IMR-90 (cell line): ENCODE results near the gene KDM4B. TPM values are rescaled to one million over a fixed set of nuclear protein-coding genes. Genes with fewer than 3 reads are reported as not detected.

Source experiments
- ATAC-seq: fragments of 200-7000 bp; cut with Tn5 transposase; 2 replicates; pipeline ENCODE4 v1.9.1; 2020; ENCODE audit warnings: low read depth, mild to moderate bottlenecking, moderate library complexity
- BruUV-seq: library from RNA; stranded (reverse); fragments of 400-500 nt; replicated peaks from 2 replicates; lab custom pipeline; 2021; lab: Mats Ljungman, UMichigan
- CTCF ChIA-PET: fragments of 300-600 bp; formaldehyde crosslinking; extraction: SDS; loops from one replicate; lab custom pipeline; 2021; ENCODE audit warnings: antibody characterized with exemption; lab: Yijun Ruan, JAX
- POLR2A ChIA-PET: fragments of 300-600 bp; sonication (Branson Sonifier 250); formaldehyde crosslinking; loops from one replicate; lab custom pipeline; 2022; ENCODE audit warnings: antibody characterized with exemption; ENCODE audit not compliant: unreplicated experiment; lab: Charles Lee
- DNase-seq: peaks from one replicate; pipeline ENCODE4 v3.0.0; 2013
- H2AFZ ChIP-seq: replicated peaks from 2 replicates; pipeline ENCODE3; 2013; ENCODE audit warnings: low read length, mild to moderate bottlenecking; ENCODE audit not compliant: poor library complexity
- H2AK5ac ChIP-seq: 2 replicates; pipeline ENCODE4 v1.6.1; 2013; ENCODE audit warnings: low read depth, low read length, inconsistent platforms
- H2AK9ac ChIP-seq: replicated peaks from 2 replicates; pipeline ENCODE3; 2013; ENCODE audit warnings: mild to moderate bottlenecking, low read depth, low read length, moderate library complexity; ENCODE audit not compliant: poor library complexity
- H2BK120ac ChIP-seq: 2 replicates; pipeline ENCODE4 v1.6.1; 2013; ENCODE audit warnings: low read depth, low read length, inconsistent platforms
- H2BK15ac ChIP-seq: 3 replicates; pipeline ENCODE4 v1.6.1; 2013; ENCODE audit warnings: low read depth, low read length, inconsistent platforms
- H2BK20ac ChIP-seq: 2 replicates; pipeline ENCODE4 v1.6.1; 2013; ENCODE audit warnings: low read depth, mild to moderate bottlenecking, inconsistent platforms, low read length, moderate library complexity
- H2BK5ac ChIP-seq: 2 replicates; pipeline ENCODE4 v1.6.1; 2013; ENCODE audit warnings: mild to moderate bottlenecking, low read depth, low read length, inconsistent platforms; ENCODE audit not compliant: poor library complexity, severe bottlenecking
- H3K14ac ChIP-seq: replicated peaks from 2 replicates; pipeline ENCODE4 v1.6.1; 2013; ENCODE audit warnings: low read depth, low read length, inconsistent platforms
- H3K18ac ChIP-seq: 2 replicates; pipeline ENCODE4 v1.6.1; 2013; ENCODE audit warnings: low read depth, low read length, control low read depth
- H3K23ac ChIP-seq: 2 replicates; pipeline ENCODE4 v1.6.1; 2013; ENCODE audit warnings: low read depth, low read length, inconsistent platforms
- H3K27ac ChIP-seq: 2 replicates; pipeline ENCODE4 v1.5.1; 2013; ENCODE audit warnings: mild to moderate bottlenecking, control low read depth, low read length; ENCODE audit not compliant: insufficient read depth
- H3K27me3 ChIP-seq: 2 replicates; pipeline ENCODE4 v1.6.1; 2013; ENCODE audit warnings: low read length; ENCODE audit not compliant: control insufficient read depth, insufficient read depth
- H3K36me3 ChIP-seq: 2 replicates; pipeline ENCODE4 v1.6.1; 2013; ENCODE audit warnings: low read length, mixed read lengths; ENCODE audit not compliant: control insufficient read depth, insufficient read depth
- H3K4ac ChIP-seq: 2 replicates; pipeline ENCODE4 v1.6.1; 2013; ENCODE audit warnings: low read depth, low read length, inconsistent platforms
- H3K4me1 ChIP-seq: 2 replicates; pipeline ENCODE4 v1.6.1; 2013; ENCODE audit warnings: low read length, mixed read lengths; ENCODE audit not compliant: control insufficient read depth, insufficient read depth
- H3K4me2 ChIP-seq: 2 replicates; pipeline ENCODE4 v1.6.1; 2013; ENCODE audit warnings: low read depth, mild to moderate bottlenecking, control low read depth, low read length, moderate library complexity
- H3K4me3 ChIP-seq: 2 replicates; pipeline ENCODE4 v1.5.1; 2013; ENCODE audit warnings: low read depth, mild to moderate bottlenecking, control low read depth, low read length, moderate library complexity; ENCODE audit not compliant: insufficient read depth
- H3K56ac ChIP-seq: 2 replicates; pipeline ENCODE4 v1.6.1; 2013; ENCODE audit warnings: low read length, inconsistent platforms; ENCODE audit not compliant: insufficient read depth; ENCODE audit errors: extremely low read depth
- H3K79me1 ChIP-seq, 2 experiments: 2 replicates each; pipeline ENCODE4 v1.6.1; 2013; ENCODE audit warnings: low read length in 2 of 2, inconsistent platforms in 1 of 2, low read depth in 1 of 2
- H3K9ac ChIP-seq: 2 replicates; pipeline ENCODE4 v1.6.1; 2013; ENCODE audit warnings: low read depth, low read length, control low read depth
- H3K9me1 ChIP-seq: 2 replicates; pipeline ENCODE4 v1.6.1; 2013; ENCODE audit warnings: low read length, inconsistent platforms; ENCODE audit not compliant: insufficient read depth
- H3K9me3 ChIP-seq: 2 replicates; pipeline ENCODE4 v1.6.1; 2013; ENCODE audit warnings: low read length; ENCODE audit not compliant: control insufficient read depth, insufficient read depth
- H4K20me1 ChIP-seq: 2 replicates; pipeline ENCODE4 v1.6.1; 2013; ENCODE audit warnings: low read length, inconsistent platforms; ENCODE audit not compliant: insufficient read depth
- H4K5ac ChIP-seq: 2 replicates; pipeline ENCODE4 v1.6.1; 2013; ENCODE audit warnings: mild to moderate bottlenecking, low read depth, low read length, control low read depth
- H4K8ac ChIP-seq, 2 experiments: 2 replicates each; pipeline ENCODE4 v1.6.1; 2013; ENCODE audit warnings: low read depth in 2 of 2, low read length in 2 of 2, control low read depth in 1 of 2, inconsistent platforms in 1 of 2
- H4K91ac ChIP-seq: 2 replicates; pipeline ENCODE4 v1.6.1; 2013; ENCODE audit warnings: low read depth, low read length, inconsistent platforms; ENCODE audit not compliant: insufficient read depth
- BHLHE40 ChIP-seq: fragments of 150-350 bp; IDR thresholded peaks from 2 replicates; pipeline ENCODE4 v1.6.1; 2016; ENCODE audit warnings: mild to moderate bottlenecking, low read depth, low read length
- CEBPB ChIP-seq: IDR thresholded peaks from 2 replicates; pipeline ENCODE4 v1.6.1; 2012; ENCODE audit warnings: low read depth, low read length, improper control_type of control experiment
- CHD1 ChIP-seq: IDR thresholded peaks from 2 replicates; pipeline ENCODE4 v1.6.1; 2012; ENCODE audit warnings: low read depth, low read length, improper control_type of control experiment
- FOS ChIP-seq: fragments of 150-350 bp; IDR thresholded peaks from 2 replicates; pipeline ENCODE4 v1.6.1; 2016; ENCODE audit warnings: low read depth, low read length
- MAFK ChIP-seq: IDR thresholded peaks from 2 replicates; pipeline ENCODE4 v1.6.1; 2012; ENCODE audit warnings: low read depth, low read length, improper control_type of control experiment
- MAZ ChIP-seq: IDR thresholded peaks from 2 replicates; pipeline ENCODE4 v1.6.1; 2012; ENCODE audit warnings: low read depth, mild to moderate bottlenecking, low read length, improper control_type of control experiment, moderate library complexity, borderline replicate concordance
- MXI1 ChIP-seq: IDR thresholded peaks from 2 replicates; pipeline ENCODE4 v1.6.1; 2012; ENCODE audit warnings: low read depth, mild to moderate bottlenecking, low read length, moderate library complexity, borderline replicate concordance
- NFE2L2 ChIP-seq: fragments of 150-350 bp; IDR thresholded peaks from 2 replicates; pipeline ENCODE4 v1.6.1; 2016; ENCODE audit warnings: low read depth, mild to moderate bottlenecking, low read length
- POLR2A ChIP-seq: IDR thresholded peaks from 2 replicates; pipeline ENCODE4 v1.6.1; 2012; ENCODE audit warnings: mild to moderate bottlenecking, low read depth, low read length
- RAD21 ChIP-seq: IDR thresholded peaks from 2 replicates; pipeline ENCODE4 v1.6.1; 2012; ENCODE audit warnings: low read length, improper control_type of control experiment
- RCOR1 ChIP-seq: IDR thresholded peaks from 2 replicates; pipeline ENCODE4 v1.6.1; 2012; ENCODE audit warnings: mild to moderate bottlenecking, low read length, improper control_type of control experiment; ENCODE audit not compliant: insufficient replicate concordance
- RFX5 ChIP-seq: IDR thresholded peaks from 2 replicates; pipeline ENCODE4 v1.8.0; 2012; ENCODE audit warnings: low read depth, mild to moderate bottlenecking, low read length, moderate library complexity
- SMC3 ChIP-seq: fragments of 150-350 bp; IDR thresholded peaks from 2 replicates; pipeline ENCODE4 v1.6.1; 2016; ENCODE audit warnings: low read depth, mild to moderate bottlenecking, antibody characterized with exemption, low read length, moderate library complexity
- WGBS, 2 experiments: methylation state at CpG; one replicate each; pipeline versions ENCODE4 v1.1.5 to v1.1.7; 2013; ENCODE audit warnings: missing lambda C conversion rate in 2 of 2; ENCODE audit not compliant: insufficient read length in 1 of 2; ENCODE audit errors: extremely low coverage in 2 of 2; 5-methylcytosine and 5-hydroxymethylcytosine counted together
- dilution Hi-C: fragments of 300-500 bp; cut with HindIII; formaldehyde crosslinking; loops from one replicate; pipeline ENCODE4 v1.14.3; 2018; ENCODE audit warnings: low sequenced_read_pairs; ENCODE audit not compliant: unreplicated experiment
- in situ Hi-C: fragments of 300-500 bp; cut with MboI; formaldehyde crosslinking; loops from 3 replicates; pipeline ENCODE4 v1.14.3; 2019; ENCODE audit warnings: low sequenced_read_pairs, inconsistent platforms, mixed read lengths
- intact Hi-C: fragments of 100-400 bp; cut with micrococcal nuclease; formaldehyde crosslinking; loops from 2 replicates; pipeline ENCODE4 v1.10.0; 2022
- polyA plus RNA-seq, 3 experiments: library from polyadenylated mRNA; depleted of rRNA; stranded (reverse); fragments of >200 nt; gene quantifications; 2 replicates each; pipeline ENCODE4 v1.2.3, GENCODE V29; 2012; ENCODE audit warnings: low replicate concordance in 1 of 3
- total RNA-seq: library from RNA; depleted of rRNA; stranded (reverse); fragments of >200 nt; gene quantifications from 2 replicates; pipeline ENCODE4 v1.2.3, GENCODE V29; 2012
- TF ChIP-seq, protein P1 (sequence below): fragments of 150-350 bp; IDR thresholded peaks from 2 replicates; pipeline ENCODE4 v1.6.1; 2017; ENCODE audit warnings: mild to moderate bottlenecking, antibody characterized with exemption, low read length, low read depth
- TF ChIP-seq, protein P2 (sequence below): fragments of 150-350 bp; IDR thresholded peaks from 2 replicates; pipeline ENCODE4 v1.6.1; 2016; ENCODE audit warnings: low read depth, mild to moderate bottlenecking, low read length, moderate library complexity, borderline replicate concordance
- TF ChIP-seq, protein P3 (sequence below): conservative IDR thresholded peaks from 2 replicates; pipeline ENCODE4 v1.5.1; 2012; ENCODE audit warnings: mild to moderate bottlenecking, low read depth, low read length, improper control_type of control experiment

KDM4B gene
- total and polyA plus RNA-seq, 2 of the 4 experiments (the other 2 are of a cell fraction): 5.0 to 17.9 TPM

DNA sequence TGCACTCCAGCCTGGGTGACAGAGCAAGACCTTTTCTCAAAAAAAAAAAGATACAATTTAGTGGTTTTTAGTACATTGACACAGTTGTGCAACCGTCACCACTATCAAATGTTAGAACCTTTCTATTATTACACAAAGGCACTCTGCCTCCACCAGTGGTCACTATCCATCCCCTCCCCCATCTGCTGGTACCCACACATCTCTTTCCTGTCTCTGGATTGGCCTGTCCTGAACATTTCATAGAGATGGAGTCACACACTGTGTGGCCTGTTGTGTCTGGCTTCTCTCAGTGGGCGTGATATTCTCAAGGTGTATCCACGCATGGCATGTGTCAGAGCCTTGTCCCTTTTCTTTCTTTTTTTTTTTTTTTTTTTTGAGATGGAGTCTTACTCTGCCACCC, 11.2 kb downstream of the KDM4B start:
- intact Hi-C loops: no loop called here
- no peak overlapping the region for H3K56ac ChIP-seq
- no peak overlapping the region for H4K5ac ChIP-seq
- H2BK5ac ChIP-seq: no peak overlapping the region
- ChIA-PET CTCF (no interaction called here), POLR2A (no interaction called here)
- no peak overlapping the region for H3K14ac ChIP-seq
- H2AK5ac ChIP-seq: no peak overlapping the region
- no peak overlapping the region for H3K4me3 ChIP-seq
- peaks cover 26% of the 10 kb centered on the region for H3K4me1 ChIP-seq
- H3K9me1 ChIP-seq: peaks cover 21% of the 10 kb centered on the region
- H3K4ac ChIP-seq: no peak overlapping the region
- in situ Hi-C loops: no loop called here
- H3K79me1 ChIP-seq: peaks cover 17 to 84% of the 10 kb centered on the region in 2 experiments
- H3K9me3 ChIP-seq: no peaks in the 10 kb centered on the region
- H4K8ac ChIP-seq: no peak overlapping the region
- peaks cover 6% of the 10 kb centered on the region; the same call in 1 of the 2 replicates for H3K36me3 ChIP-seq
- no peak overlapping the region for H4K91ac ChIP-seq
- H3K9ac ChIP-seq: no peak overlapping the region
- no peak overlapping the region for H2AK9ac ChIP-seq
- no peaks in the 10 kb centered on the region for H3K27me3 ChIP-seq
- TF ChIP-seq FOS (no peak), CHD1 (no peak), POLR2A (no peak), MAZ (no peak), RCOR1 (no peak), SMC3 (no peak), BHLHE40 (no peak), MXI1 (no peak), MAFK (no peak), NFE2L2 (no peak), RAD21 (no peak), CEBPB (no peak), RFX5 (no peak)
- TF ChIP-seq, protein P1, sequence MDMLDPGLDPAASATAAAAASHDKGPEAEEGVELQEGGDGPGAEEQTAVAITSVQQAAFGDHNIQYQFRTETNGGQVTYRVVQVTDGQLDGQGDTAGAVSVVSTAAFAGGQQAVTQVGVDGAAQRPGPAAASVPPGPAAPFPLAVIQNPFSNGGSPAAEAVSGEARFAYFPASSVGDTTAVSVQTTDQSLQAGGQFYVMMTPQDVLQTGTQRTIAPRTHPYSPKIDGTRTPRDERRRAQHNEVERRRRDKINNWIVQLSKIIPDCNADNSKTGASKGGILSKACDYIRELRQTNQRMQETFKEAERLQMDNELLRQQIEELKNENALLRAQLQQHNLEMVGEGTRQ: no peak
- TF ChIP-seq, protein P2, sequence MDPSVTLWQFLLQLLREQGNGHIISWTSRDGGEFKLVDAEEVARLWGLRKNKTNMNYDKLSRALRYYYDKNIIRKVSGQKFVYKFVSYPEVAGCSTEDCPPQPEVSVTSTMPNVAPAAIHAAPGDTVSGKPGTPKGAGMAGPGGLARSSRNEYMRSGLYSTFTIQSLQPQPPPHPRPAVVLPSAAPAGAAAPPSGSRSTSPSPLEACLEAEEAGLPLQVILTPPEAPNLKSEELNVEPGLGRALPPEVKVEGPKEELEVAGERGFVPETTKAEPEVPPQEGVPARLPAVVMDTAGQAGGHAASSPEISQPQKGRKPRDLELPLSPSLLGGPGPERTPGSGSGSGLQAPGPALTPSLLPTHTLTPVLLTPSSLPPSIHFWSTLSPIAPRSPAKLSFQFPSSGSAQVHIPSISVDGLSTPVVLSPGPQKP: no peak
- TF ChIP-seq, protein P3, sequence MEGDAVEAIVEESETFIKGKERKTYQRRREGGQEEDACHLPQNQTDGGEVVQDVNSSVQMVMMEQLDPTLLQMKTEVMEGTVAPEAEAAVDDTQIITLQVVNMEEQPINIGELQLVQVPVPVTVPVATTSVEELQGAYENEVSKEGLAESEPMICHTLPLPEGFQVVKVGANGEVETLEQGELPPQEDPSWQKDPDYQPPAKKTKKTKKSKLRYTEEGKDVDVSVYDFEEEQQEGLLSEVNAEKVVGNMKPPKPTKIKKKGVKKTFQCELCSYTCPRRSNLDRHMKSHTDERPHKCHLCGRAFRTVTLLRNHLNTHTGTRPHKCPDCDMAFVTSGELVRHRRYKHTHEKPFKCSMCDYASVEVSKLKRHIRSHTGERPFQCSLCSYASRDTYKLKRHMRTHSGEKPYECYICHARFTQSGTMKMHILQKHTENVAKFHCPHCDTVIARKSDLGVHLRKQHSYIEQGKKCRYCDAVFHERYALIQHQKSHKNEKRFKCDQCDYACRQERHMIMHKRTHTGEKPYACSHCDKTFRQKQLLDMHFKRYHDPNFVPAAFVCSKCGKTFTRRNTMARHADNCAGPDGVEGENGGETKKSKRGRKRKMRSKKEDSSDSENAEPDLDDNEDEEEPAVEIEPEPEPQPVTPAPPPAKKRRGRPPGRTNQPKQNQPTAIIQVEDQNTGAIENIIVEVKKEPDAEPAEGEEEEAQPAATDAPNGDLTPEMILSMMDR: no peak
- ATAC-seq (no peak), DNase-seq (no peak)
- dilution Hi-C loops: no loop called here
- no CpG with 5 or more reads among the region's 3 CpGs for WGBS, 2 experiments
- no peak overlapping the region for H3K27ac ChIP-seq
- H3K4me2 ChIP-seq: no peak overlapping the region
- H4K20me1 ChIP-seq: peaks cover 90% of the 10 kb centered on the region
- no TSS peak for BruUV-seq
- no peak overlapping the region for H2AFZ ChIP-seq
- H2BK20ac ChIP-seq: no peak overlapping the region
- H2BK120ac ChIP-seq: no peak overlapping the region
- no peak overlapping the region for H3K18ac ChIP-seq
- no peak overlapping the region for H3K23ac ChIP-seq
- no peak overlapping the region for H2BK15ac ChIP-seq
